SK-MEL-5 (cell line): ENCODE data around the gene EHD1. TPM values are rescaled to one million over a fixed set of nuclear protein-coding genes. Genes with fewer than 3 reads are reported as not detected.
A peak's percentile ranks its signal among the peaks of the same experiment; 100 is the strongest.

ENCODE experiments used
- DNase-seq: peaks from one replicate; pipeline ENCODE4 v3.0.0-alpha.2; 2016; ENCODE audit warnings: low read depth, low spot score
- in situ Hi-C: cut with HindIII; loops from 2 replicates; pipeline ENCODE4 v1.10.0; 2016; ENCODE audit warnings: low sequenced_read_pairs, high pct_unique_total_duplicates, low pct_unique_long_range_greater_than_20kb
- total RNA-seq: library from RNA; depleted of rRNA; stranded (reverse); fragments of >200 nt; shearing (Covaris generic); gene quantifications from 2 replicates; pipeline ENCODE4 v1.2.3, GENCODE V29; 2014

The EHD1 gene
- total RNA-seq, 1 experiment from 2014 or later: 9.7 TPM

GRCh38 chr11:64913171-64913727 is 34.8 kb upstream of the EHD1 start:
- in situ Hi-C loops: no loop called here
- DNase-seq: no peak

GRCh38 chr11:64911689-64912088 is 33.3 kb upstream of the EHD1 start:
- in situ Hi-C loops: no loop called here
- DNase-seq: no peak

GRCh38 chr11:64911142-64911541 is 32.7 kb upstream of the EHD1 start:
- in situ Hi-C loops: no loop called here
- no peak for DNase-seq

- in situ Hi-C loops: no loop called here
- DNase-seq: no peak
Measured at GRCh38 chr11:64910451-64911093, 32.2 kb upstream of the EHD1 start.

GRCh38 chr11:64909653-64910343 is 31.4 kb upstream of the EHD1 start:
- DNase-seq: no peak
- in situ Hi-C loops: no loop called here

- DNase-seq: no peak
- in situ Hi-C loops: no loop called here
Measured at GRCh38 chr11:64908766-64909165, 30.3 kb upstream of the EHD1 start.

- in situ Hi-C loops: no loop called here
- no peak for DNase-seq
Measured at GRCh38 chr11:64906314-64906635, 27.9 kb upstream of the EHD1 start.

GRCh38 chr11:64905516-64906313 is 27.3 kb upstream of the EHD1 start:
- in situ Hi-C loops: no loop called here
- no peak for DNase-seq

GRCh38 chr11:64903291-64903833 is 24.9 kb upstream of the EHD1 start:
- in situ Hi-C loops: no loop called here
- DNase-seq: no peak

- in situ Hi-C loops: no loop called here
Measured at GRCh38 chr11:64902102-64902900, 23.9 kb upstream of the EHD1 start.

GRCh38 chr11:64900774-64901173 is 22.4 kb upstream of the EHD1 start:
- in situ Hi-C loops: no loop called here
- DNase-seq: no peak

More at GRCh38 chr11:64902102-64902900, 23.9 kb upstream of the EHD1 start:
- no peak for DNase-seq

- in situ Hi-C loops: no loop called here
- DNase-seq: peak; percentile 36
Measured at GRCh38 chr11:64900263-64900678, 21.9 kb upstream of the EHD1 start.

- DNase-seq: no peak
- in situ Hi-C loops: no loop called here
Measured at GRCh38 chr11:64898541-64898940, 20.1 kb upstream of the EHD1 start.

- DNase-seq: no peak
- in situ Hi-C loops: no loop called here
Measured at GRCh38 chr11:64898076-64898445, 19.6 kb upstream of the EHD1 start.

- in situ Hi-C loops: no loop called here
- no peak for DNase-seq
Measured at GRCh38 chr11:64897381-64898075, 19.1 kb upstream of the EHD1 start.

GRCh38 chr11:64896448-64897022 is 18.1 kb upstream of the EHD1 start:
- in situ Hi-C loops: no loop called here
- DNase-seq: no peak
